GM12801 (cell line): ENCODE data around the gene LRRC8C.

Experiments
- TF ChIP-seq, protein P1 (sequence below): IDR thresholded peaks from one replicate; pipeline ENCODE4 v1.5.1; 2011; ENCODE audit warnings: control low read depth; ENCODE audit not compliant: insufficient read length; ENCODE audit errors: extremely low read depth

LRRC8C gene

DNA sequence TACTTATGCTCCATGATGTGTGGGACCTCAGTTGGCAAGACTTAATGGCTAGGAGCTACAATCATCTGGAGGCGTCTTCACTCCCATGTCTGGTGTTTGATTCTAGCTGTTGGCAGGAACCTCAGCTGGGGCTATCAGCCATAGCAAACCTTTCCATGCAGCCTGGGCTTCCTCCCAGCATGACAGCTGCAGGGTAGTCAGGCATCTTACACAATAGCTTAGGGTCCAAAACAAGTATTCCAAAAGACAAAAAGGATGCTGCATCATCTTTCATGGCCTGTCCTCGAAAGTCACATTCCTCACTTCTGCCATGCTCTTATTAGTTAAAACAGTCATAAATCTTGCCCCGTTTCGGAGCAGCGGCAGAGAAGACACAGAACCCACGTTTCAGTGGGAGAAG lies 90.9 kb downstream of the LRRC8C start:
- TF ChIP-seq, protein P1, sequence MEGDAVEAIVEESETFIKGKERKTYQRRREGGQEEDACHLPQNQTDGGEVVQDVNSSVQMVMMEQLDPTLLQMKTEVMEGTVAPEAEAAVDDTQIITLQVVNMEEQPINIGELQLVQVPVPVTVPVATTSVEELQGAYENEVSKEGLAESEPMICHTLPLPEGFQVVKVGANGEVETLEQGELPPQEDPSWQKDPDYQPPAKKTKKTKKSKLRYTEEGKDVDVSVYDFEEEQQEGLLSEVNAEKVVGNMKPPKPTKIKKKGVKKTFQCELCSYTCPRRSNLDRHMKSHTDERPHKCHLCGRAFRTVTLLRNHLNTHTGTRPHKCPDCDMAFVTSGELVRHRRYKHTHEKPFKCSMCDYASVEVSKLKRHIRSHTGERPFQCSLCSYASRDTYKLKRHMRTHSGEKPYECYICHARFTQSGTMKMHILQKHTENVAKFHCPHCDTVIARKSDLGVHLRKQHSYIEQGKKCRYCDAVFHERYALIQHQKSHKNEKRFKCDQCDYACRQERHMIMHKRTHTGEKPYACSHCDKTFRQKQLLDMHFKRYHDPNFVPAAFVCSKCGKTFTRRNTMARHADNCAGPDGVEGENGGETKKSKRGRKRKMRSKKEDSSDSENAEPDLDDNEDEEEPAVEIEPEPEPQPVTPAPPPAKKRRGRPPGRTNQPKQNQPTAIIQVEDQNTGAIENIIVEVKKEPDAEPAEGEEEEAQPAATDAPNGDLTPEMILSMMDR: no peak

DNA sequence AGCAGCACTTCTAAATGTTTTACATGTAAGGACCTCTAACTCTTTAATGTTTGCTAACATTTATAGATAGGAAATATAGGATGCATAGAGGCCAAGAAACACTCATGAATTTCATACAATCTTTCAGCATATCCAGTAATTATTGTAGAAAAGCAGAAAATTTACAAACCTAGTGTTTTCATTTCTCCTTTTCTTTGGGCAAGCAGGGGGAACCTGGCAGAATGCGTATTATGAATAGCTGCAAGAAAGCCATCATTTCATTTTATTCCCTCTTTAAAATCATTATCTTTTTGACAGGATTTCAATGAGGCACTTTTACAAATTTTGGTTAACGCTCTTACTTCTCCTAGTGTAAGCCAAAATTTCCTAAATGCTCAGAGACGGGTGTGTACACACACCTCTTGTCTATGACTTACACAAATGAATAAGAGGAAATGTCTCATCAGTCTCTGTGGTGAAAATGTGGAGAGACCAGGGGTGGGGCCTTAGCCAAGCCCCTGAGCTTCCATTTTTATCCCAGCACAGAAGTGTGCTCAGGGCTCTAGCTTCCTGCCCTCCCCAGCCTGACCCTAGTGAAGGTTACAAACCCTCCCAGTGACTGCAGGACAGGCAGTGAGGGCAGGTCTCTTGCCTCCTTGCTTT lies 91.6 kb downstream of the LRRC8C start:
- TF ChIP-seq, protein P1: no peak

DNA sequence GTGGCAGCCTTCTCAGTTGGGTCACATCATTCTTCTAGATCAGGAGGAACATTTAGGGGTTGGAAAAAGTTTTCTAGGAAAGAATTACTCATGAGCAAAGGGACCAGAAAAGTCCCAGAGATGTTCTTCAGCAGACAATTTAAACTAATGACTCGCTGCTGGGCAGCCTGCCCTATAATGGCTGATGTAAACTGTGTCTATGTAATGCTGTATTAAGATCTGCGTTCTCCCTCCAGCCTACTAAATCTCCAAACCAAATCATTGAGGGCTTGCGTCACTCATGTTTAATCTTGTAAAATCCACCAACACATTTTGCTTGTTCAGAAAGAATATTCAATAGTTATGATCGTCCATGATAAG lies 92.1 kb downstream of the LRRC8C start:
- TF ChIP-seq, protein P1: no peak

DNA sequence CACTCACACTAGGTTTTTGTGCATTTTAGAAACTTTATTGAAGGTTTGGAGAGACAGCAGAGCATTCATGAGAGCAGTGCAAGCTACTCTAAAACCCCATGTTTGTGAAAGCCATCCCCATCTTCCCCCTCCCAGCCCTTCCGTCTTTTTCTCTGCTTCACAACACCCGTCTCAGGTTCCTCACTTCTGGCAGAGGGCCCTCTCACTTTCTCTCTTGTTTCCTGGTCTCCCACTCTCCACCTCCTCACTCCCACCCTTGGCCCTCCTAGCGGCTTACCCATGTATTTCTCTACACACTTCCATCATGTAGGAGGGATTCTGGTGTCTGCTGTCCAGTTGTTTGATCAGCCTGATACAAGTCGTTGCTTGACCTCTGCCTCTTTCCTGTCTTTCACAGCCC lies 92.7 kb downstream of the LRRC8C start:
- TF ChIP-seq, protein P1: no peak

DNA sequence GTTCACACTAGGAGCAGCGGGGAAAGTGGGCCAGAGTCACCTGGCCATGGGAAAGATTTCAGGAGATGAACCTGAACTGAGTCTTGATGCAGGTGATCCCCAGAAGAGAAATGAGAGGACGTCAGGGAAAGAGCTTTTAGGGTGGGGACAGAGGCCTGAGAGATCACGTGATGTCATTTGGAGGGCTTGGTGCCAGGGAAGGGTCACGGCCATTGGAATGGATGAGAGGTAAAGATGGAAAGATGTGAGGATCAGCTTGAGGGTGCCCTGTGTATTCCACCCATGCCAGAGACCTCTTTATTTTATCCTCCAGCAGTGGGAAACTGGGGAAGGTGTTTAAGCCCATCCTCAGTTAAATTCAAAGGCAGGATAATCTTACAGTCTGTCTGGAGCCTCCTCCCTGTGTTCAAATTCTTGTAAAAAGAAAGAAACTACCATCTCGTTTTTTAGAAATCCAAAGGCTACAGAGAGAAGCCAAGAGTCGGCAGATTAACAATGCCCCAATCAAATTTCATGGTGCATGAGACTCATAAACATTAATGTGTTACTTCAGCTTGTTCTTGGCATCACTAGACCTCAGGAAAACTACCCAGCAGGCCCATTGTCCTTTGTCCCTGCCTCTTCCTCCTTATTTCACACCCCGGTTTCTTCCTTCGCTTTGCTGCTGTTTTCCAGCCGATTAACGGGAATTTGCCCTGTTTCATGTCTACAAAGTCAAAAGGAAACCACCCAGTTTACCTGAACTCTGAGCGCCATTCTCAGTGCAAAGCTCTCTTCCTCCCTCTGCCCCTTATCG lies 94.8 kb downstream of the LRRC8C start:
- TF ChIP-seq, protein P1: no peak

DNA sequence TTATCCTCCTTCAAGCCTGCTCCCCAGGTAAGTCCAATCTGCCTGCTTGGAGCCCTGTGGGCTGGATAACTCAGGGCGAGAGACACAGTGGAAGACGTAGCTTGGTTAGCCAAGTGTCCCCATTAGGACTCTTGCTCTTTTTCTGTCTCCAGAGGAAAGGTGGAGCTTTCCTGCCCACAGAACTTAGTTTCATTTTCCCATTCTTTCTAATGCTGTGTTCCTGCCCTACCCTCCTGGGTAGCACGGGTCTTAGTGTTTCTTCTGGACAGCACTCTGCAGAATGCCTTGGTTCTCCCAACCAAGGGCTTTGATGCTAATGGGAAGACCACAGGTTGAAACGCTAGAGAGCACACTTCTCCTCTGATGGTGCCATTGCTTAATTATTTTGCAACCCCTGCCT lies 95.5 kb downstream of the LRRC8C start:
- TF ChIP-seq, protein P1: no peak

DNA sequence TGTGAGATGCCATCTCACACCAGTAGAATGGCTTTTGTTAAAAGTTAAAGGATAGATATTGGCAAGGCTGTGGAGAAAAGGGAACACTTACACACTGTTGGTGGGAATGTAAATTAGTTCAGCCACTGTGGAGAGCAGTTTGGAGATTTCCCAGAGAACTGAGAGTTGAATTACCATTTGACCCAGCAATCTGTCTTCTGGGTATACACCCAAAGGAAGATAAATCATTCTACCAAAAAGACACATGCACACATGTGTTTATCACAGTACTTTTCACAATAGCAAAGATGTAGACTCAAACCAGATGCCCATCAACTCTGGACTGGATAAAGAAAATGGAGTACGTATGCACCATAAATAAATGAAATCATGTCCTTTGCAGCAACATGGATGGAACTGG lies 99.3 kb downstream of the LRRC8C start:
- TF ChIP-seq, protein P1: no peak
